CD4-positive, alpha-beta T cell treated with Interleukin-6 for 4 hours (primary cell): ENCODE data around the gene IRS1.

Experiments used
- DNase-seq: peaks from one replicate; pipeline ENCODE4 v3.0.0-alpha.2; 2020; ENCODE audit warnings: mixed read lengths

Gene IRS1

GRCh38 chr2:226813148-226813701, 13.6 kb upstream of the IRS1 start:
- peak; percentile 8 for DNase-seq

GRCh38 chr2:226803410-226803809, 3.8 kb upstream of the IRS1 start:
- no peak for DNase-seq

GRCh38 chr2:226802573-226802972, 3.0 kb upstream of the IRS1 start:
- DNase-seq: peak; percentile 20

- DNase-seq: peak; percentile 89
Observed at GRCh38 chr2:226800941-226801784, 1.5 kb upstream of the IRS1 start.

GRCh38 chr2:226799976-226800940, 638 bp upstream of the IRS1 start:
- DNase-seq: no peak

- DNase-seq: peak; percentile 68
Observed at GRCh38 chr2:226798422-226799210, 1.0 kb downstream of the IRS1 start.

- peak; percentile 1 for DNase-seq
Observed at GRCh38 chr2:226797989-226798421, 1.6 kb downstream of the IRS1 start.

- DNase-seq: peak; percentile 4
Observed at GRCh38 chr2:226797289-226797988, 2.2 kb downstream of the IRS1 start.

GRCh38 chr2:226796840-226797288, 2.8 kb downstream of the IRS1 start:
- peak; percentile 8 for DNase-seq

DNA sequence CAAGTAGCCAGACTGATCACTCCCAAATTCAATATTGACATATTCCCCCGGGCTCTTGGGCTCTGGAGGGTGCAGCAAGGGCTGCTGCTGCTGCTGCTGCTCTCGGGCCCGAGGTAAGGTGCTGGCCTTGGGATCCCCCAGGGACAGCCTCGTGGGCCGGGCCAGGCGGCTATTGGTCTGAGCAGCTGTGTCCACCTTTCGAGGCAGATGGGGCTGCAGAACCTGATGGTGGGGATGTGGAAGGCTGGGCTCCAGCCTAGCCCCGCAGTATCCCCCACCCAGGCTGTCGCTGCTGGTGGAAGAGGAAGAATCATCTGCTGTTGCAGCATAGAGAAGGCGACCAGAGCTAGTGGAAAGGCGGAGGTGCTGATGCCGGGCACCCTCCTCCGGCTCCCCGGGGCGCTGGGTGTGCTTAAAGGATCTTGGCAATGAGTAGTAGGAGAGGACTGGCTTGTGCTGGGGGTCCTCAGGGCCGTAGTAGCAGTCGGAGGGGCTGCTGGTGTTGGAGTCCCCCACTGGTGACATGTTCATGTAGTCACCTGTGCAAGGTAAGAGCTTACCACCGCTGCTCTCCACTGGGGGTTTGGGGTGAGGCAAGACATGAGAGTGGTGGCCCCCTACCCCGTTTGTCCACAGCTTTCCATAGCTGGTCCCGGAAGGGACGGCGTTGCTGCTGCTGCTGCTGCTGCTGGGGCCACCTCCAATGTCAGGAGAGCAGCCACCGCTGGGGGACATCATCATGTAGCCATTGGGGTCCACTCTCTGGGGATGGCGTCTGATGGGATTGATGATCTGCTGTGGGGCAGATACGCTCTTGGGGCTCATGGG, 3.4 kb downstream of the IRS1 start:
- DNase-seq: no peak

DNA sequence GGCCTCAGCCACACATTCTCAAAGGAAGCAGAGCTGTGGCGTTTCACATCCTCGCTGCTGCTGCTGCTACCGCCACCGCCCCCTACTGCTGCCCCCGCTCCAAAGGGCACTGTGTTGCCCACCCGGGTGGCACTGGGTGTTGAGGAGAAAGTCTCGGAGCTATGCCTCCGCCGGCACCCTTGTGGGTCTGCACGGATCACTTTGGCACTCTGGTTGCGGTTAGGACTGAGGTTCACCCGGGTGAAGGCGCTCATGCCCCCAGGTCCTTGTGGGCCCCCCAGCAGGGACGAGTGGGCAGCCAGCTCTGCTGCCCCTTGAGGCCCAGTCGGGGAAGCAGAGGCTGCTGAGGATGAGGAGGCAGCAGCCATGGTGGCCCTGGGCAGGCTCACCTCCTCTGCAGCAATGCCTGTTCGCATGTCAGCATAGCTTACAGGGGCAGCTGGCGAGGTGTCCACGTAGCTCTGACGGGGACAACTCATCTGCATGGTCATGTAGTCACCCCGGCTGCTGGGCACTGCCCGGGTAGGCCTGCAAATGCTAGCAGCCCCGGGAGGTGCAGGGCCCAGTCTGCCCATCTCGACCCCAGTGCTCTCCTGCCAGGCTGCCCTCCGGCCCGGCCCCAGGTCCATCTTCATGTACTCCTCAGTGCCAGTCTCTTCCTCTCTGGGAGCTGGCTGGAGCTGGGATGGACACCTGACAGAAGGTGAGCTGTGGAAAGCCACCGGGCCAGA, 4.2 kb downstream of the IRS1 start:
- DNase-seq: no peak

DNA sequence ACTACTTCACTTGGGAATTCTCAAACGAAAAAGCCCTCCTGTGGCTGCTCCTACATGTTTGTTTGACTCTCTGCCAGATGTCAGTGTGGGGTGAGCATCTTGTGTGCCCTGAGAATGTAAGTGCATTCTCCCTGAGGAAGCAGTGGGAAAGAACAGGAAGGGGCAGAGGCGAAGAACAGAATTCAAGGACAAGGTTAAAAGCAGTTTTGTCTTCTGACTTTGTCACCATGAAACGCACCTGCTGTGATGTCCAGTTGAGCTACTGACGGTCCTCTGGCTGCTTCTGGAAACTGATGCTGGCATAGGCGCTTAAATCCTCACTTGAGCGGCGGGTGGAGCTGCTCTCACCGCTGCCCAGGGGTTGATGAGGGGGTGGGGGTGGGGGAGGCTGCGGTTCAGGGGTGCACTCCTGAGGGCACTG, 4.9 kb downstream of the IRS1 start:
- DNase-seq: no peak

DNA sequence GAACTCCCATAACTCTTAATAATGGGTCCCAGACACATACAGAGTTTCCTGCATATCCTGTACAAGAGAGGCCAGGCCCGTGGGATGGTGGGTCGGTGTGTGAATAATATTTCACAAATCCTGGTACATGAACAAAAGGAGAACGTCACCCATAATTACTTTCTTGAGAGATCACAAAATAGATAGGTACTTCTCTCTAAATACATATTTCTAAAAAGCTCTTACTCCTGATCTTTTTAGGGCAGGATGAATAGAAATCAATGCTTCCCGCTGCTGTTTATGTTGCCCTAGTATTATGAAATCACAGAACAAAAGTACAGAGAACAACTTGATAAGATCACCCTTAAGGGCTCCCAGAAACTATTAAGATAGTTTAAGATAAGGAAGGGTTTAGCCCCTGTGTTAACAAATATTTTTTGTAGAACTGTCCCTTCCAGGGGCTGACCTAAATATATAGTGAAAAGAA, 5.4 kb downstream of the IRS1 start:
- DNase-seq: no peak

DNA sequence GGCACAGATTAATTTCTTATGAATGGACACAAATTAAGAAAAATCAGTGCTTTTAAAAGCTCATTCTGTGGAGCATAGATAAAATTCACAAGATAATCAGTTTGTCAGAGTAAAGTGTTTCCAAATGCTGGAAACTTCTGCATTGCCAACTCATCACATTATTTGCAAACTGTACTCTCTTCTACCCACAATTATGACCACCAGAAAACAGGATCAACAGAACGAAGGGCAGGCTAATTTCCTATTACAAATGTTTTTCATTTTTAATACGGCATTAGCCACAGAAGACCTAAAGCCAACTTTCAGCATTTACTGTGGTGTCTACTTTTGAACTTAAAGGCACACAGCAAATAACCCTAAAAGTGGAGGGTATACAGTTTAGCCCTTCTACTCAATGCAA, 6.0 kb downstream of the IRS1 start:
- no peak for DNase-seq

- no peak for DNase-seq
Observed at GRCh38 chr2:226792155-226792881, 7.3 kb downstream of the IRS1 start.

- peak; percentile 94 for DNase-seq
Observed at GRCh38 chr2:226791487-226792081, 8.0 kb downstream of the IRS1 start.

DNA sequence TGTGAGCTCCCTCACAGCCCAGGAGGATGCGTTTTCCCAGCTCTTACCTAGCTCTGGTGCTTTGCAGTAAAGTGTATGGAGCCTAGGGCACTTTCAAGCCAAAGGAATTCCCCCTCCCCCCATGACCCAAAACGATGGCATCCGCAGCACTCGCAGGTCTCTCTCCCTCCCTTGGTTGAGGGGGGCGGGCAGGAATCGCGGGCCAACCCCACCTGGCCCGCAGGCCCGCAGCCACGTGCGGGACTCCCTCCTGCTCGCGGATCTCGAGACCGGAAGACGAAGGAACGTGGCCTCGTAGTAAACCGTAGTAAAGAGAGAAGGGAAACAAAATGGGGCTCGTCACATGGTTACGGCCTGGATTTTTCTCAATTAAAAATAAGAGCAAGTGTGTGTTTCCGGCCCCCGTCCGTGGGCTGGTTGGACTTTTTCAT, 8.5 kb downstream of the IRS1 start:
- no peak for DNase-seq

- DNase-seq: no peak
Observed at GRCh38 chr2:226790431-226790830, 9.2 kb downstream of the IRS1 start.

DNA sequence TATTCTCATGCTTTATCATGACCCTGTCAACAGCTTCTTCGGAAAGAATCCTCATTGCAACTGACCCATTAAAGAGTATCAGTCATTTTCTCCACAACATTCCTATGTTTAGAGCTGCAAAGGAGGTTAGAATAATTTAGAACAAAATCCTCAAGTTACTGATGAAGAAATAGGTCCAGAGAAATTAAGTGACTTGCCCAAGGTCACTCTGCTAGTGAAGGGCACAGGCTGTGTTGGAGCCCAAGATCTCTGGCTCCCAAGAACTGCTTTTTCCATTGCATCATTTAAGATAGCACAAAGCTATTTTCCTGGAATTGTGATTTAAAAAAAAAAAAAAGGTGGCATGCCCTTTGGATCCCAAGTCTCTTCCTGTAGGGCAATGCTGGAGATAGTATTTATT, 9.6 kb downstream of the IRS1 start:
- DNase-seq: no peak
